ENCODE data around the gene EFNA1. TPM values are rescaled to one million over a fixed set of nuclear protein-coding genes. Genes with fewer than 3 reads are reported as not detected.

Gene EFNA1
- total RNA-seq, 2 donors from 2014 or later: 3.6 to 5.0 TPM

DNA sequence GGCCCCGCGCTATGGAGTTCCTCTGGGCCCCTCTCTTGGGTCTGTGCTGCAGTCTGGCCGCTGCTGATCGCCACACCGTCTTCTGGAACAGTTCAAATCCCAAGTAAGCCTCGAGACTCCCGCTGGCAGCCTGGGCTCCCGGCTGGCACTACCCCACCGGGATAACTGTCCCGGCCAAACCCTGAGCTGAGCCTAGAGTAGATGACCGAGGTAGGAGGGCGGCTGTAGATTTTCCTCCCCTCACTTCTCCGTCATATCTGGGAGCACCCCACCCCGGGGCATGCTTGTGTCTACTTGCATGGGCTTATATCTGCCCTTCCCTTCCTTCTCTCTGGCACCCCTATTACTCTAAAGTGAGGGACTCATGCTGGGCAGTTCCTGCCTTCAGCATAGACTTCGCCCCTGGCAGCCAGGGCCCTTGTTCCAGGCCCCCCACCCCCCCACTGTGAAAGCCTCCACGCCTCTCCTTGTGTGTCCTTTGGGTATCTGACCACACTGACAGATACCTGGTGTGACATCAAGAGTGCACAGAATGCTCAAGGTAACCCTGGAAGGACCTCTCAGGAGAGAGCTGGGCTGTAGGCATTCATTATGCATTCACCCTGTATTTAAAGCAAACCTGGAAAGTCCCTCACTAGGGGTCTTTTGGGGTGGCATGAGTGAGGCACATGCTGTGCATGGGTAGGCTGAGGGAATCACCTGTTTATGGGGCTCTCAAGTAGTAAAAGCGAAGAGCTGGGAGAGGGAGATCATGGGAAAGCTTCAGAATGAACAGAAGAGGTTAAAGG lies 485 bp downstream of the EFNA1 start:
- Histone ChIP-seq H3K9ac (ENCODE audit: extremely low read depth, low read length, poor library complexity, severe bottlenecking) (no peak overlapping the region), H3K27ac (ENCODE audit: low read depth, low read length) (no peak overlapping the region), H3K4me1 (ENCODE audit: control insufficient read depth, insufficient read depth, low read length) (peaks cover 17% of the 10 kb centered on the region), H3K9me3 (ENCODE audit: control insufficient read depth, low read length) (no peaks in the 10 kb centered on the region), H3K4me3 (ENCODE audit: low read length) (peak overlapping the region; percentile 78), H3K36me3 (ENCODE audit: control insufficient read depth, insufficient read depth, low read length) (no peaks in the 10 kb centered on the region), H3K27me3 (ENCODE audit: control insufficient read depth, insufficient read depth, low read length, poor library complexity, severe bottlenecking) (peaks cover 65% of the 10 kb centered on the region)
- WGBS, 2 experiments (ENCODE audit: insufficient coverage in 1 of 2, insufficient read length in 1 of 2): 6 to 10% methylated on average over 12 to 17 of the region's 17 CpGs
- H3K9me3 Mint-ChIP-seq: no peaks in the 10 kb centered on the region
- TF ChIP-seq, protein P1, sequence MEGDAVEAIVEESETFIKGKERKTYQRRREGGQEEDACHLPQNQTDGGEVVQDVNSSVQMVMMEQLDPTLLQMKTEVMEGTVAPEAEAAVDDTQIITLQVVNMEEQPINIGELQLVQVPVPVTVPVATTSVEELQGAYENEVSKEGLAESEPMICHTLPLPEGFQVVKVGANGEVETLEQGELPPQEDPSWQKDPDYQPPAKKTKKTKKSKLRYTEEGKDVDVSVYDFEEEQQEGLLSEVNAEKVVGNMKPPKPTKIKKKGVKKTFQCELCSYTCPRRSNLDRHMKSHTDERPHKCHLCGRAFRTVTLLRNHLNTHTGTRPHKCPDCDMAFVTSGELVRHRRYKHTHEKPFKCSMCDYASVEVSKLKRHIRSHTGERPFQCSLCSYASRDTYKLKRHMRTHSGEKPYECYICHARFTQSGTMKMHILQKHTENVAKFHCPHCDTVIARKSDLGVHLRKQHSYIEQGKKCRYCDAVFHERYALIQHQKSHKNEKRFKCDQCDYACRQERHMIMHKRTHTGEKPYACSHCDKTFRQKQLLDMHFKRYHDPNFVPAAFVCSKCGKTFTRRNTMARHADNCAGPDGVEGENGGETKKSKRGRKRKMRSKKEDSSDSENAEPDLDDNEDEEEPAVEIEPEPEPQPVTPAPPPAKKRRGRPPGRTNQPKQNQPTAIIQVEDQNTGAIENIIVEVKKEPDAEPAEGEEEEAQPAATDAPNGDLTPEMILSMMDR (conservative IDR thresholded peaks at IDR 0.05): no peak
- peak overlapping the region; percentile 50 for H3K4me3 Mint-ChIP-seq
- H3K27me3 Mint-ChIP-seq (ENCODE audit: insufficient read depth): peaks cover 84% of the 10 kb centered on the region
- no peak overlapping the region for H3K27ac Mint-ChIP-seq
- H3K36me3 Mint-ChIP-seq (ENCODE audit: low read depth): peaks cover 6% of the 10 kb centered on the region
- H3K4me1 Mint-ChIP-seq: peaks cover 36% of the 10 kb centered on the region
- peak; percentile 81 for DNase-seq

DNA sequence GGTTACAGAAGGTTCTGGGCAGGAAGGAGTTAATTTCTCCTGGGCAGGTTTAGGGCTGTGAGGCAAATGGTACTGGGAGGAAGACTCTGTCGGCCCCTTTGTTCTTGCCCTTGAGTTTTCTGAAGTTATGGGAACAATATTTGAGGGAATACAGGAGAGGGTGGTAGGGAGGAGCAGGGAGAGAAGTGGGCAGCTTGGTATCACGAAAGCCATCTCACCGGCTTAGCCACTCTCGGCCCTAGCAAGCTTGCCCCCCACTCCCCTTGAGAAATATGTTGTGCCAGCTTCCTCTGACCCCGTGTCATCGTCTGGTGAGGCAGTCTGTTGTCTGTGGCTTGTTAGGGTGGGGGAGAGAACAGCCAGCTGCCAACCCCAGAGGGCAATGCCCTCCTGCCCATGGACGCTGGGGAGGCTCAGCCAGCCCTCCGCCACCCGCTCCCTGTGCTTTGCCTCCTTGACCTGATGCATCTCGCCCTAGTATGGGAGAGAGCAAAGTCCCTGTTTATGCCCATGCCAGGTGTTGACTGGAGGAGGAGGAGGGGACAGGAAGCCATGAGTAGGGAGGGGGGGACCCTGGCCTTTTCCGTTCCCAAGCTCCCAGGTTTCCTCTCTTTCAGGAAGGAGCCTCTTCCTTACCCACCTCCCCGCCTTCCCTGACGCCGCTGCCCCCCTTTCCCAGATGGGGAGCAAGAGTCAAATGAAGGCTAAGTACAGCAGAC lies 1.2 kb downstream of the EFNA1 start:
- TF ChIP-seq, protein P1 (conservative IDR thresholded peaks at IDR 0.05): no peak
- Mint-ChIP-seq H3K27me3 (ENCODE audit: insufficient read depth) (peaks cover 78% of the 10 kb centered on the region), H3K27ac (peak overlapping the region; percentile 89), H3K4me1 (peaks cover 36% of the 10 kb centered on the region), H3K9me3 (no peaks in the 10 kb centered on the region), H3K4me3 (peak overlapping the region; percentile 50), H3K36me3 (ENCODE audit: low read depth) (peaks cover 7% of the 10 kb centered on the region)
- Histone ChIP-seq H3K4me3 (ENCODE audit: low read length) (no peak overlapping the region), H3K36me3 (ENCODE audit: control insufficient read depth, insufficient read depth, low read length) (no peaks in the 10 kb centered on the region), H3K4me1 (ENCODE audit: control insufficient read depth, insufficient read depth, low read length) (peaks cover 17% of the 10 kb centered on the region), H3K9ac (ENCODE audit: extremely low read depth, low read length, poor library complexity, severe bottlenecking) (no peak overlapping the region), H3K27me3 (ENCODE audit: control insufficient read depth, insufficient read depth, low read length, poor library complexity, severe bottlenecking) (peaks cover 58% of the 10 kb centered on the region), H3K27ac (ENCODE audit: low read depth, low read length) (no peak overlapping the region), H3K9me3 (ENCODE audit: control insufficient read depth, low read length) (no peaks in the 10 kb centered on the region)
- 24 to 50% methylated on average over 3 to 13 of the region's 14 CpGs for WGBS, 2 experiments (ENCODE audit: insufficient coverage in 1 of 2, insufficient read length in 1 of 2)
- peak; percentile 68 for DNase-seq

DNA sequence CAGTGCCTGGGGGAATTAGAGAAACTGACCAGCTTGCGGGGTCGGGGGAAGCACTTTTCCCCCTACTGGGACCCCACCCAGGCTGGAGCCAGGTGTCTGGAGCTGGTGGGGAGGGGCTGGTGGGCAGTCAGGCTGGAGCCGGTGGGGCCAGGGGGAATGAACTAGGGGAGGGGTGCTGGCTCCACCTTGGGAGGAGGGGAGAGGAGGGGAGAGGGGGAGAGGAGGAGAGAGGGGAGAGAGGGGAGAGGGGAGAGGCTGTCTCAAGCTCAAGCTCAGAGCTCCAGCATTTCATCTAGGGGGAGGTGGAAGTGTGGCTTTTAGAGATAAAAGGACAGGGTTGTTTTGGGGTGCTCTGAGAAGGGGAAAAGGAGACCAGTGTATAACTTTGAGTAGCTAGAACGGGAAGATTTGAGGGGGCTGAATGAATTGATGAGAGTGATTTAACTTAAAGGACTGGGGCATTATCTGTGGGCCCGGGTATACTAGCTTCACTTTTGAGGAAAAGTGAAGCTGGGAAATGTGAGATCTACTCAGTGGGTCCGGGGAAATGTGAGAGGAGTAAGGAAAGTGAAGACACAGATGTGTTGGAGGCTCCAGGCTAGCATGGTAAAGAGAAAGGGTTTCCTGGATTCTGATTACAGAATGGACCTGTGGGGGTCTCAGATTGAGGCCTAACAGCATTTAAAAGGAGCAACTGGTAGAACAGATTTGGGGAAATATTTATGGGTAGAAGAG lies 2.8 kb downstream of the EFNA1 start:
- H3K9me3 Mint-ChIP-seq: no peaks in the 10 kb centered on the region
- H3K27me3 ChIP-seq (ENCODE audit: control insufficient read depth, insufficient read depth, low read length, poor library complexity, severe bottlenecking): peaks cover 43% of the 10 kb centered on the region
- H3K36me3 ChIP-seq (ENCODE audit: control insufficient read depth, insufficient read depth, low read length): no peaks in the 10 kb centered on the region
- peak overlapping the region; percentile 50 for H3K4me3 Mint-ChIP-seq
- no peak overlapping the region for H3K9ac ChIP-seq (ENCODE audit: extremely low read depth, low read length, poor library complexity, severe bottlenecking)
- H3K4me3 ChIP-seq (ENCODE audit: low read length): no peak overlapping the region
- peak overlapping the region; percentile 89 for H3K27ac Mint-ChIP-seq
- peaks cover 65% of the 10 kb centered on the region for H3K27me3 Mint-ChIP-seq (ENCODE audit: insufficient read depth)
- no peak overlapping the region for H3K27ac ChIP-seq (ENCODE audit: low read depth, low read length)
- peaks cover 17% of the 10 kb centered on the region for H3K4me1 ChIP-seq (ENCODE audit: control insufficient read depth, insufficient read depth, low read length)
- DNase-seq: no peak
- TF ChIP-seq, protein P1 (conservative IDR thresholded peaks at IDR 0.05): no peak
- WGBS, 2 experiments (ENCODE audit: insufficient coverage in 1 of 2, insufficient read length in 1 of 2): 45 to 64% methylated on average over 3 to 6 of the region's 6 CpGs
- peaks cover 7% of the 10 kb centered on the region for H3K36me3 Mint-ChIP-seq (ENCODE audit: low read depth)
- no peaks in the 10 kb centered on the region for H3K9me3 ChIP-seq (ENCODE audit: control insufficient read depth, low read length)
- H3K4me1 Mint-ChIP-seq: peaks cover 41% of the 10 kb centered on the region

All from endodermal cell (in vitro differentiated cells).